ENCODE results near the gene FOXO1. TPM values are rescaled to one million over a fixed set of nuclear protein-coding genes. Genes with fewer than 3 reads are reported as not detected.

FOXO1 gene
- total RNA-seq, 1 experiment from 2014 or later, result 12.2 TPM

GRCh38 chr13:40572961-40573360, 93.5 kb downstream of the FOXO1 start:
- CTCF ChIA-PET, result no interaction called here
- ATAC-seq, result no peak

GRCh38 chr13:40571338-40571963, 95.0 kb downstream of the FOXO1 start:
- H3K79me2 ChIP-seq (ENCODE audit: insufficient read depth, low read length), result peaks cover 9% of the 10 kb centered on the region; the same call in 1 of the 2 replicates
- no peaks in the 10 kb centered on the region for H3K4me1 ChIP-seq (ENCODE audit: control insufficient read depth in 1 of 2, insufficient read depth in 2 of 2, low read length in 2 of 2)
- ATAC-seq (no peak), DNase-seq (ENCODE audit: low read depth, low spot score) (no peak)
- H3K9me3 ChIP-seq (ENCODE audit: control insufficient read depth in 1 of 2, insufficient read depth in 1 of 2, low read depth in 1 of 2, low read length in 2 of 2), result no peaks in the 10 kb centered on the region
- H2AFZ ChIP-seq (ENCODE audit: low read depth, low read length, poor library complexity, severe bottlenecking), result no peak overlapping the region
- no peaks in the 10 kb centered on the region for H3K36me3 ChIP-seq (ENCODE audit: control insufficient read depth in 1 of 2, insufficient read depth in 2 of 2, low read length in 2 of 2)
- ChIA-PET POLR2A (no interaction called here), RAD21 (ENCODE audit: low non-redundant PET in 1 of 2, low total read pairs in 2 of 2, uncharacterized antibody in 2 of 2, unreplicated experiment in 2 of 2) (no interaction called here), CTCF (no interaction called here)
- TF ChIP-seq JUND (IDR thresholded peaks at IDR 0.05) (no peak), RAD21 (IDR thresholded peaks at IDR 0.05; ENCODE audit: low read depth) (no peak), ZBTB33 (IDR thresholded peaks at IDR 0.05; ENCODE audit: extremely low read depth, insufficient replicate concordance, low read length) (no peak), ZFX (IDR thresholded peaks at IDR 0.05) (no peak), SP1 (IDR thresholded peaks at IDR 0.05; ENCODE audit: low read depth) (no peak)
- intact Hi-C loops (cut with micrococcal nuclease), result no loop called here
- H3K4me2 ChIP-seq (ENCODE audit: low read length), result no peak overlapping the region
- no TSS peak for BruUV-seq (replicated peaks)
- H3K9me2 ChIP-seq (ENCODE audit: insufficient read depth), result no peaks in the 10 kb centered on the region
- H3K9ac ChIP-seq (ENCODE audit: low read length), result no peak overlapping the region
- no peak overlapping the region for H3K27ac ChIP-seq (ENCODE audit: low read depth, low read length)
- no peak overlapping the region for H3K4me3 ChIP-seq (replicated peaks in 1 of 2; ENCODE audit: low read depth in 1 of 2, low read length in 2 of 2)
- no peaks in the 10 kb centered on the region for H4K20me1 ChIP-seq (ENCODE audit: insufficient read depth)
- no peaks in the 10 kb centered on the region for H3K27me3 ChIP-seq (ENCODE audit: insufficient read depth, low read length)

More at GRCh38 chr13:40572961-40573360, 93.5 kb downstream of the FOXO1 start:
- no peak overlapping the region for H3K4me3 ChIP-seq (replicated peaks in 1 of 2; ENCODE audit: low read depth in 1 of 2, low read length in 2 of 2)
- H2AFZ ChIP-seq (ENCODE audit: low read depth, low read length, poor library complexity, severe bottlenecking), result no peak overlapping the region
- no peak overlapping the region for H3K27ac ChIP-seq (ENCODE audit: low read depth, low read length)
- BruUV-seq (replicated peaks), result no TSS peak
- H3K4me2 ChIP-seq (ENCODE audit: low read length), result no peak overlapping the region
- intact Hi-C loops (cut with micrococcal nuclease), result no loop called here
- H3K9me2 ChIP-seq (ENCODE audit: insufficient read depth), result no peaks in the 10 kb centered on the region
- ChIA-PET RAD21 (ENCODE audit: low non-redundant PET in 1 of 2, low total read pairs in 2 of 2, uncharacterized antibody in 2 of 2, unreplicated experiment in 2 of 2) (no interaction called here), POLR2A (no interaction called here)
- no peak for TF ChIP-seq POLR2A (IDR thresholded peaks at IDR 0.05; ENCODE audit: borderline replicate concordance, extremely low read depth, insufficient read depth, insufficient read length)
- no peak for TF ChIP-seq POLR2AphosphoS5 (IDR thresholded peaks at IDR 0.05; ENCODE audit: low read depth, low read length)
- no peak for TF ChIP-seq YY1 (IDR thresholded peaks at IDR 0.05; ENCODE audit: extremely low read depth, insufficient replicate concordance, low read depth, low read length)
- TF ChIP-seq EZH2phosphoT487 (IDR thresholded peaks at IDR 0.05; ENCODE audit: borderline replicate concordance), result no peak
- no peak for TF ChIP-seq SP1 (IDR thresholded peaks at IDR 0.05; ENCODE audit: low read depth)
- H4K20me1 ChIP-seq (ENCODE audit: insufficient read depth), result no peaks in the 10 kb centered on the region
- H3K36me3 ChIP-seq (ENCODE audit: control insufficient read depth in 1 of 2, insufficient read depth in 2 of 2, low read length in 2 of 2), result no peaks in the 10 kb centered on the region
- peaks cover 6% of the 10 kb centered on the region; the same call in 1 of the 2 replicates for H3K79me2 ChIP-seq (ENCODE audit: insufficient read depth, low read length)
- H3K4me1 ChIP-seq (ENCODE audit: control insufficient read depth in 1 of 2, insufficient read depth in 2 of 2, low read length in 2 of 2), result no peaks in the 10 kb centered on the region
- no peaks in the 10 kb centered on the region for H3K27me3 ChIP-seq (ENCODE audit: insufficient read depth, low read length)
- no peak overlapping the region for H3K9ac ChIP-seq (ENCODE audit: low read length)
- H3K9me3 ChIP-seq (ENCODE audit: control insufficient read depth in 1 of 2, insufficient read depth in 1 of 2, low read depth in 1 of 2, low read length in 2 of 2), result no peaks in the 10 kb centered on the region
- no peak for DNase-seq (ENCODE audit: low read depth, low spot score)

Measured in HCT116 (cell line).